ENCODE data around the gene DTX3L.

- TF ChIP-seq, protein P1, sequence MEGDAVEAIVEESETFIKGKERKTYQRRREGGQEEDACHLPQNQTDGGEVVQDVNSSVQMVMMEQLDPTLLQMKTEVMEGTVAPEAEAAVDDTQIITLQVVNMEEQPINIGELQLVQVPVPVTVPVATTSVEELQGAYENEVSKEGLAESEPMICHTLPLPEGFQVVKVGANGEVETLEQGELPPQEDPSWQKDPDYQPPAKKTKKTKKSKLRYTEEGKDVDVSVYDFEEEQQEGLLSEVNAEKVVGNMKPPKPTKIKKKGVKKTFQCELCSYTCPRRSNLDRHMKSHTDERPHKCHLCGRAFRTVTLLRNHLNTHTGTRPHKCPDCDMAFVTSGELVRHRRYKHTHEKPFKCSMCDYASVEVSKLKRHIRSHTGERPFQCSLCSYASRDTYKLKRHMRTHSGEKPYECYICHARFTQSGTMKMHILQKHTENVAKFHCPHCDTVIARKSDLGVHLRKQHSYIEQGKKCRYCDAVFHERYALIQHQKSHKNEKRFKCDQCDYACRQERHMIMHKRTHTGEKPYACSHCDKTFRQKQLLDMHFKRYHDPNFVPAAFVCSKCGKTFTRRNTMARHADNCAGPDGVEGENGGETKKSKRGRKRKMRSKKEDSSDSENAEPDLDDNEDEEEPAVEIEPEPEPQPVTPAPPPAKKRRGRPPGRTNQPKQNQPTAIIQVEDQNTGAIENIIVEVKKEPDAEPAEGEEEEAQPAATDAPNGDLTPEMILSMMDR (conservative IDR thresholded peaks at IDR 0.05; ENCODE audit: low read depth, low read length), result no peak
- no peak for TF ChIP-seq EZH2 (IDR thresholded peaks at IDR 0.05; ENCODE audit: borderline replicate concordance, low read depth, low read length, poor library complexity, severe bottlenecking)
Observed at GRCh38 chr3:122590610-122591009, 26.5 kb downstream of the DTX3L start.

Data from A673 (cell line).